SK-N-SH (cell line): ENCODE results near the gene VPS52. TPM values are rescaled to one million over a fixed set of nuclear protein-coding genes. Genes with fewer than 3 reads are reported as not detected.
"Not testable (repeated sequence)": the region's sequence is repeated elsewhere in the genome, so short reads cannot be mapped to it uniquely, and the experiment has no call there.

Experiments
- CTCF ChIA-PET: fragments of 300-600, 350-600 bp; formaldehyde crosslinking; extraction: SDS; loops from one replicate; lab custom pipeline; 2021; lab: Yijun Ruan, JAX
- POLR2A ChIA-PET: fragments of 350-600 bp; sonication (Branson Sonifier 250); formaldehyde crosslinking; extraction: SDS; loops from one replicate; lab custom pipeline; 2020; ENCODE audit warnings: antibody characterized with exemption, inconsistent platforms; lab: Yijun Ruan, JAX
- DNase-seq: peaks from one replicate; pipeline ENCODE4 v3.0.0; 2012
- H2AFZ ChIP-seq: fragments of 200-600 bp; sonication (generic); 2 replicates; pipeline ENCODE4 v1.8.1; 2016; ENCODE audit warnings: antibody characterized with exemption, mild to moderate bottlenecking, low read depth
- H3F3A ChIP-seq: fragments of 200-600 bp; sonication (generic); replicated peaks from 2 replicates; pipeline ENCODE3; 2016; ENCODE audit warnings: antibody characterized with exemption, mild to moderate bottlenecking; ENCODE audit not compliant: insufficient read depth
- H3K27ac ChIP-seq, 2 experiments: fragments of 200-500 bp in 1 of 2; fragments of 200-600 bp in 1 of 2; sonication (Bioruptor generic) in 1 of 2; sonication (generic), shearing (Covaris generic) in 1 of 2; 2 replicates each; pipeline versions ENCODE4 v1.5.1 to v1.6.1; 2014 to 2016; ENCODE audit warnings: low read depth in 2 of 2, inconsistent platforms in 1 of 2, low read length in 1 of 2, mild to moderate bottlenecking in 1 of 2, mixed read lengths in 1 of 2
- H3K27me3 ChIP-seq: fragments of 200-600 bp; sonication (generic), shearing (Covaris generic); 2 replicates; pipeline ENCODE4 v1.6.1; 2016; ENCODE audit warnings: mixed run types; ENCODE audit not compliant: insufficient read depth
- H3K36me3 ChIP-seq, 2 experiments: fragments of 200-500 bp in 1 of 2; fragments of 200-600 bp in 1 of 2; sonication (Bioruptor generic) in 1 of 2; sonication (generic) in 1 of 2; replicated peaks in 1 of 2; 2 replicates each; pipeline versions ENCODE3 to v1.5.1; 2014 to 2016; ENCODE audit warnings: low read length in 1 of 2, mild to moderate bottlenecking in 1 of 2; ENCODE audit not compliant: insufficient read depth in 2 of 2, control insufficient read depth in 1 of 2
- H3K4me1 ChIP-seq, 2 experiments: fragments of 200-500 bp in 1 of 2; fragments of 200-600 bp in 1 of 2; sonication (Bioruptor generic) in 1 of 2; sonication (generic), shearing (Covaris generic) in 1 of 2; 2 replicates each; pipeline versions ENCODE4 v1.5.1 to v1.6.1; 2014 to 2016; ENCODE audit warnings: low read depth in 1 of 2, low read length in 1 of 2, mixed run types in 1 of 2; ENCODE audit not compliant: insufficient read depth in 2 of 2, control insufficient read depth in 1 of 2
- H3K4me2 ChIP-seq: fragments of 200-600 bp; sonication (generic), shearing (Covaris generic); 2 replicates; pipeline ENCODE4 v1.6.1; 2017; ENCODE audit warnings: mixed run types
- H3K4me3 ChIP-seq, 2 experiments: fragments of 200-500 bp in 1 of 2; fragments of 200-600 bp in 1 of 2; sonication (Bioruptor generic) in 1 of 2; sonication (generic), shearing (Covaris generic) in 1 of 2; 2 replicates each; pipeline versions ENCODE4 v1.5.1 to v1.8.1; 2014 to 2016; ENCODE audit warnings: low read depth in 2 of 2, inconsistent platforms in 1 of 2, low read length in 1 of 2, mild to moderate bottlenecking in 1 of 2, mixed read lengths in 1 of 2, moderate library complexity in 1 of 2
- H3K79me2 ChIP-seq: fragments of 200-600 bp; sonication (generic); 2 replicates; pipeline ENCODE4 v1.8.1; 2017; ENCODE audit warnings: mild to moderate bottlenecking; ENCODE audit not compliant: insufficient read depth
- H3K9ac ChIP-seq: fragments of 200-600 bp; sonication (generic); 2 replicates; pipeline ENCODE4 v1.6.1; 2017; ENCODE audit warnings: mixed run types
- H3K9me2 ChIP-seq: fragments of 200-600 bp; sonication (generic); 2 replicates; pipeline ENCODE4 v1.6.1; 2017; ENCODE audit warnings: mixed run types
- H3K9me3 ChIP-seq: fragments of 200-600 bp; sonication (generic); 2 replicates; pipeline ENCODE4 v1.6.1; 2017; ENCODE audit warnings: mixed run types, mild to moderate bottlenecking, moderate library complexity
- H4K20me1 ChIP-seq: fragments of 200-600 bp; sonication (generic); 2 replicates; pipeline ENCODE4 v1.6.1; 2017; ENCODE audit warnings: mild to moderate bottlenecking, mixed run types; ENCODE audit not compliant: insufficient read depth
- EZH2phosphoT487 ChIP-seq: fragments of 200-600 bp; sonication (generic); IDR thresholded peaks from 2 replicates; pipeline ENCODE4 v1.6.1; 2017; ENCODE audit warnings: low read depth, mixed run types, mild to moderate bottlenecking, antibody characterized with exemption, moderate library complexity, borderline replicate concordance
- FOSL2 ChIP-seq: IDR thresholded peaks from 2 replicates; pipeline ENCODE4 v1.4.0; 2012; ENCODE audit warnings: low read depth, mild to moderate bottlenecking, moderate library complexity, borderline replicate concordance
- FOXJ3 ChIP-seq: sonication (generic); formaldehyde crosslinking; IDR thresholded peaks from 2 replicates; pipeline ENCODE4 v1.5.1; 2020; ENCODE audit warnings: mild to moderate bottlenecking, missing genetic modification reagents
- FOXM1 ChIP-seq: IDR thresholded peaks from 2 replicates; pipeline ENCODE4 v1.4.0; 2012; ENCODE audit warnings: low read depth, mild to moderate bottlenecking
- GABPA ChIP-seq: IDR thresholded peaks from 2 replicates; pipeline ENCODE4 v1.4.0; 2012; ENCODE audit warnings: low read depth, mild to moderate bottlenecking
- MXI1 ChIP-seq: IDR thresholded peaks from 2 replicates; pipeline ENCODE4 v1.6.1; 2012; ENCODE audit warnings: mild to moderate bottlenecking, low read depth, low read length, improper control_type of control experiment
- NRF1 ChIP-seq: IDR thresholded peaks from 2 replicates; pipeline ENCODE4 v1.6.1; 2012; ENCODE audit warnings: low read depth, mild to moderate bottlenecking, low read length
- PBX3 ChIP-seq: IDR thresholded peaks from 2 replicates; pipeline ENCODE4; 2012
- RCOR1 ChIP-seq: fragments of 150-350 bp; IDR thresholded peaks from 2 replicates; pipeline ENCODE4 v1.6.1; 2017; ENCODE audit warnings: antibody characterized with exemption, low read length
- SIN3A ChIP-seq: IDR thresholded peaks from 2 replicates; pipeline ENCODE4 v1.6.1; 2012; ENCODE audit warnings: low read depth, mild to moderate bottlenecking, low read length, moderate library complexity, borderline replicate concordance
- SMC3 ChIP-seq: IDR thresholded peaks from 2 replicates; pipeline ENCODE4 v1.6.1; 2012; ENCODE audit warnings: low read depth, low read length, improper control_type of control experiment
- TAF1 ChIP-seq: IDR thresholded peaks from 2 replicates; pipeline ENCODE4 v1.6.1; 2012; ENCODE audit warnings: low read depth, mild to moderate bottlenecking, low read length, moderate library complexity, borderline replicate concordance
- TCF12 ChIP-seq: IDR thresholded peaks from 2 replicates; pipeline ENCODE4 v1.4.0; 2012
- WGBS: methylation state at CpG from one replicate; pipeline ENCODE4 v1.1.6; 2017; ENCODE audit warnings: low lambda C conversion rate; 5-methylcytosine and 5-hydroxymethylcytosine counted together
- polyA plus RNA-seq, 3 experiments: library from polyadenylated mRNA; depleted of rRNA; stranded (reverse); fragments of >200 nt; gene quantifications; 2 replicates each; pipeline ENCODE4 v1.2.3, GENCODE V29; 2012
- TF ChIP-seq, protein P1 (sequence below): IDR thresholded peaks from 2 replicates; pipeline ENCODE4 v1.4.0; 2012; ENCODE audit warnings: low read depth, borderline replicate concordance
- TF ChIP-seq, protein P2 (sequence below): IDR thresholded peaks from 2 replicates; pipeline ENCODE4 v1.4.0; 2012; ENCODE audit warnings: low read depth, borderline replicate concordance

Gene VPS52
- polyA plus RNA-seq, 1 of the 3 experiments (the other 2 are of a cell fraction) = 74.0 TPM

DNA sequence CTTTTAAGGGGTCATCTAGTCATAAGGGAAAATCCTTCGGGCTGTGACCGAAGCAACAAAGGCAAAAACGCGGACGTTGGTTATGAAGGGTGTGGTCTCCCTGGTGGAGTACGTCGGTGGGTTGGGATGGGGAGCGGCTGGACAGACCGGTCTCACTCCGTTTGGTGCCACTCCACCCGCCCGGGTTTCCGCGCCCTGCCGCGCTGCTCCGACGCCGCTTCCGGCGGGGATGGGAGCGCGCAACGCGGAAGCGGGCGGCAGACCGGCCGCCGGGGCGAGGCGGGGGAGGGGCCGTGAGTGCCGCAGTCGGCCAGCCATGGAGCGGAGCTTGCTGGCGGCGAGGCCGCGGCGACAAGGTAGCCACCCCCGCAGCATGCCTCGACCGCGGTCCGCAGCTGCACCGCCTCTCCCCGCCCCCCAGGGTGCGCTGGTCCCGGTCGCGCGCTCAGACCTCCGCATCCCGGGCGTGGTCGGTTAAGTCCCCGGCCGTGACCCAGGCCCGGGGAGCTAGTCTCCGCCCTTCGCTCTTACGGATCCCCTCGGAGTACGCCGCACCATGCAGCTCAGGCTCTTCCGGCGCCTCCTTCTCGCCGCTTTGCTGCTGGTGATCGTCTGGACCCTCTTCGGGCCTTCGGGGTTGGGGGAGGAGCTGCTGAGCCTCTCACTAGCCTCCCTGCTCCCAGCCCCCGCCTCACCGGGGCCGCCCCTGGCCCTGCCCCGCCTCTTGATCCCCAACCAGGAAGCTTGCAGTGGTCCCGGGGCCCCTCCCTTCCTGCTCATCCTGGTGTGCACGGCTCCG lies 5.4 kb upstream of the VPS52 start, which contains the start of gene B3GALT4 (continued):
- TF ChIP-seq, protein P1, sequence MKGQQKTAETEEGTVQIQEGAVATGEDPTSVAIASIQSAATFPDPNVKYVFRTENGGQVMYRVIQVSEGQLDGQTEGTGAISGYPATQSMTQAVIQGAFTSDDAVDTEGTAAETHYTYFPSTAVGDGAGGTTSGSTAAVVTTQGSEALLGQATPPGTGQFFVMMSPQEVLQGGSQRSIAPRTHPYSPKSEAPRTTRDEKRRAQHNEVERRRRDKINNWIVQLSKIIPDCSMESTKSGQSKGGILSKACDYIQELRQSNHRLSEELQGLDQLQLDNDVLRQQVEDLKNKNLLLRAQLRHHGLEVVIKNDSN = no peak
- TF ChIP-seq SIN3A = peak; percentile 95; the same call in 1 of the 2 replicates
- TF ChIP-seq, protein P2, sequence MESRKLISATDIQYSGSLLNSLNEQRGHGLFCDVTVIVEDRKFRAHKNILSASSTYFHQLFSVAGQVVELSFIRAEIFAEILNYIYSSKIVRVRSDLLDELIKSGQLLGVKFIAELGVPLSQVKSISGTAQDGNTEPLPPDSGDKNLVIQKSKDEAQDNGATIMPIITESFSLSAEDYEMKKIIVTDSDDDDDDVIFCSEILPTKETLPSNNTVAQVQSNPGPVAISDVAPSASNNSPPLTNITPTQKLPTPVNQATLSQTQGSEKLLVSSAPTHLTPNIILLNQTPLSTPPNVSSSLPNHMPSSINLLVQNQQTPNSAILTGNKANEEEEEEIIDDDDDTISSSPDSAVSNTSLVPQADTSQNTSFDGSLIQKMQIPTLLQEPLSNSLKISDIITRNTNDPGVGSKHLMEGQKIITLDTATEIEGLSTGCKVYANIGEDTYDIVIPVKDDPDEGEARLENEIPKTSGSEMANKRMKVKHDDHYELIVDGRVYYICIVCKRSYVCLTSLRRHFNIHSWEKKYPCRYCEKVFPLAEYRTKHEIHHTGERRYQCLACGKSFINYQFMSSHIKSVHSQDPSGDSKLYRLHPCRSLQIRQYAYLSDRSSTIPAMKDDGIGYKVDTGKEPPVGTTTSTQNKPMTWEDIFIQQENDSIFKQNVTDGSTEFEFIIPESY = no peak
- TF ChIP-seq PBX3 = peak; percentile 69; the same call in 1 of the 2 replicates
- TF ChIP-seq GABPA = peak; percentile 60
- no peak for TF ChIP-seq SMC3
- TF ChIP-seq FOXM1 = no peak
- no peak for TF ChIP-seq RCOR1
- peak; percentile 18; the same call in 1 of the 2 replicates for TF ChIP-seq TCF12

DNA sequence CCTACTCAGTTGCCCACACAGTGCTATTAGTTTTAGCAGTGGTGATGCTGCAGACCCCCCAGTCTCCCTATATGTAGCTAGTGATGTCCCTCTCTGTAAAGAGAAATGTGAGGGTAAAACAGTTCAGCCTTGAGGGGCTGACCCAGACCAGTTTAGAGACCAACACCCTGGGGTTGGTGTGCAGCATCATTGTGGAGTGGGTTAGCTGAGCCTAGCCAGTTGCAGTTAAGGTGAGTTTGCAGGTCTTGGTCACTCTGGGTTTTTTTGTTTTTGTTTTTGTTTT lies 4.8 kb upstream of the VPS52 start:
- Histone ChIP-seq H3K79me2 (peaks cover 43% of the 10 kb centered on the region), H3K4me3 (peak overlapping the region; percentile 49 to 76), H2AFZ (no peak overlapping the region), H3K27me3 (no peaks in the 10 kb centered on the region), H3K36me3 (peaks cover 46 to 62% of the 10 kb centered on the region in 2 experiments), H3K9me3 (no peaks in the 10 kb centered on the region), H3K9ac (peak overlapping the region; percentile 20; the same call in 1 of the 2 replicates), H3K9me2 (no peaks in the 10 kb centered on the region), H3F3A (peaks cover 82% of the 10 kb centered on the region), H3K27ac (peak overlapping the region; percentile 67 to 86), H4K20me1 (peaks cover 47% of the 10 kb centered on the region), H3K4me1 (peaks cover 31 to 36% of the 10 kb centered on the region in 2 experiments; a peak in 3 of 4 replicates), H3K4me2 (peak overlapping the region; percentile 94; the same call in 1 of the 2 replicates)
- CTCF ChIA-PET = interaction anchor here (1.3 to 4.9 kb wide), 7 partner anchors 10 to 28 kb away, joined by 4 to 49 read pairs (median 12); partner anchors contain the start of genes PFDN6, RGL2 and WDR46
- POLR2A ChIA-PET = interaction anchor here (1.1 to 2.9 kb wide), 6 partner anchors 13 to 149 kb away, joined by 3 to 58 read pairs (median 12); partner anchors contain the start of genes PFDN6, RGL2 and WDR46
- TF ChIP-seq EZH2phosphoT487 (no peak), MXI1 (peak; percentile 3; the same call in 1 of the 2 replicates), NRF1 (no peak), SMC3 (no peak), FOXJ3 (CRISPR knock-in tag) (no peak), TAF1 (no peak), FOSL2 (no peak)
- DNase-seq = no peak

GRCh38 chr6:33275795-33276580 lies 4.3 kb upstream of the VPS52 start:
- peaks cover 31 to 36% of the 10 kb centered on the region in 2 experiments; a peak in 3 of 4 replicates for H3K4me1 ChIP-seq
- ChIA-PET POLR2A (interaction anchor here (1.1 to 2.9 kb wide), 3 partner anchors 22 to 150 kb away, joined by 3 to 26 read pairs (median 3); partner anchors contain the start of gene RGL2), CTCF (interaction anchor here (1.2 to 4.9 kb wide), 6 partner anchors 14 to 27 kb away, joined by 3 to 49 read pairs (median 16); partner anchors contain the start of genes PFDN6, RGL2 and WDR46)
- not testable (repeated sequence) for H2AFZ ChIP-seq, H3K9me3 ChIP-seq, H3K9me2 ChIP-seq, DNase-seq, H3K27me3 ChIP-seq
- H3K4me3 ChIP-seq = peak overlapping the region; percentile 49 to 76
- peaks cover 46 to 56% of the 10 kb centered on the region in 2 experiments for H3K36me3 ChIP-seq
- 67% methylated on average over 16 of the region's 16 CpGs for WGBS
- H3K79me2 ChIP-seq = peaks cover 47% of the 10 kb centered on the region
- peak overlapping the region; percentile 95; the same call in 1 of the 2 replicates for H3K9ac ChIP-seq
- H4K20me1 ChIP-seq = peaks cover 47% of the 10 kb centered on the region
- H3K27ac ChIP-seq = peak overlapping the region; percentile 86 to 88
- H3K4me2 ChIP-seq = peak overlapping the region; percentile 94
- peaks cover 82% of the 10 kb centered on the region for H3F3A ChIP-seq
